OCI-LY3 (cell line): ENCODE measurements around the gene TRIM16.
"Not testable (repeated sequence)": the region's sequence is repeated elsewhere in the genome, so short reads cannot be mapped to it uniquely, and the experiment has no call there.

Source experiments
- H2AFZ ChIP-seq: fragments of 200-600, 300-600 bp; shearing (Covaris generic); 2 replicates; pipeline ENCODE4 v1.6.0; 2014; ENCODE audit warnings: antibody characterized with exemption, low read depth, low read length
- H3K27ac ChIP-seq: fragments of 200-600, 300-600 bp; sonication (generic); 2 replicates; pipeline ENCODE4 v1.5.1; 2014; ENCODE audit warnings: mild to moderate bottlenecking, low read length, moderate library complexity, mixed read lengths
- H3K27me3 ChIP-seq: fragments of 200-600, 300-600 bp; sonication (generic); 2 replicates; pipeline ENCODE4 v1.6.1; 2014; ENCODE audit warnings: low read depth, low read length, mixed read lengths
- H3K36me3 ChIP-seq: fragments of 200-600, 300-600 bp; sonication (generic); replicated peaks from 2 replicates; pipeline ENCODE3; 2014; ENCODE audit warnings: low read depth, low read length, mixed read lengths
- H3K4me1 ChIP-seq: fragments of 300-600, 200-600 bp; sonication (generic); 2 replicates; pipeline ENCODE4 v1.6.1; 2014; ENCODE audit warnings: low read length, mixed read lengths
- H3K4me2 ChIP-seq: fragments of 200-600, 300-600 bp; sonication (generic); 2 replicates; pipeline ENCODE4 v1.6.1; 2014; ENCODE audit warnings: low read length, mixed read lengths
- H3K4me3 ChIP-seq: fragments of 300-600, 200-600 bp; sonication (generic); 2 replicates; pipeline ENCODE4 v1.5.1; 2014; ENCODE audit warnings: antibody characterized with exemption, mild to moderate bottlenecking, low read length, moderate library complexity
- H3K79me2 ChIP-seq: fragments of 300-600, 200-600 bp; shearing (Covaris generic); 2 replicates; pipeline ENCODE4 v1.6.1; 2014; ENCODE audit warnings: mild to moderate bottlenecking, low read length, mixed read lengths
- H3K9ac ChIP-seq: fragments of 300-600, 200-600 bp; shearing (Covaris generic); 2 replicates; pipeline ENCODE4 v1.6.0; 2014; ENCODE audit warnings: mild to moderate bottlenecking, low read length, moderate library complexity
- H3K9me3 ChIP-seq: fragments of 200-600, 300-600 bp; shearing (Covaris generic); 2 replicates; pipeline ENCODE4 v1.6.1; 2014; ENCODE audit warnings: low read length, mixed read lengths; ENCODE audit not compliant: insufficient read depth
- H4K20me1 ChIP-seq: fragments of 200-600, 300-600 bp; sonication (generic); 2 replicates; pipeline ENCODE4 v1.6.1; 2016; ENCODE audit warnings: low read length, mixed read lengths; ENCODE audit not compliant: insufficient read depth

The TRIM16 gene

DNA sequence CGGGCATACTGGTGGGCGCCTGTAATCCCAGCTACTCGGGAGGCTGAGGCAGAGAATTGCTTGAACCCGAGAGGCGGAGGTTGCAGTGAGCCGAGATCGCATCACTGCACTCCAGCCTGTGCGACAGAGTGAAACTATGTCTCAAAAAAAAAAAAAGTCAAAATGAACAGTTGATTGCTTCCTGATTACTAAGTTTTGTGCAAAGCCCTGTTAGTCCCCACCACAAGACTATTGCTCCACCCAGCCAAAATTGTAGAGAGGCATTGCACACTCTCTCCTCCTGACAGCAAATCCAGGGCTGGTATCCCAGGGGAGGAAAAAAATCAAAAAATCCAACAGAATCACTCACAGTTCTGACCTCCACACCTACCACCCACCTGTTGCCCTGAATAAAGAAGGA, 91.2 kb downstream of the TRIM16 start:
- not testable (repeated sequence) for H3K27me3 ChIP-seq, H3K27ac ChIP-seq, H3K79me2 ChIP-seq, H3K4me2 ChIP-seq, H3K36me3 ChIP-seq, H3K9ac ChIP-seq, H3K4me3 ChIP-seq, H4K20me1 ChIP-seq, H3K9me3 ChIP-seq, H2AFZ ChIP-seq, H3K4me1 ChIP-seq

DNA sequence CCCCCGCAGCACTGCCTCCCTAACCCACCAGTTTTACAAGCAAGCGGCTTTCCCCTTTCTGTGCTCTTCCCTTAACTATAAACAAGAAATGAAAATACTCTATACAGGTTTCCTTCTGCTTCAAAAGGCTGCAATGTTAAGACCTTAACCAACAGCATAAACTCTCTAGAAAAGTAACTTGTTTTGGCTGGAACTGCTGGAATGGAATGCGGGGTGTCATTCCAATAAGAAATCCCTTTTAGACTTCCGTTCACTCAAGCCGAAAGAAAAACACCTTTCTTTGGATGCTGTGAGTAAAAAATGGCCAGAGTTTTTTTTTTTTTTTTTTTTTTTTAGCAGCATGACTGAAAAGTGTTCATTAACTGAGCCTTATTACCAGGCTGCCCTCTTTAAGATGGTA, 92.1 kb downstream of the TRIM16 start:
- not testable (repeated sequence) for H3K9ac ChIP-seq, H4K20me1 ChIP-seq, H3K9me3 ChIP-seq, H3K4me1 ChIP-seq, H3K79me2 ChIP-seq, H3K27me3 ChIP-seq, H3K36me3 ChIP-seq, H2AFZ ChIP-seq, H3K4me2 ChIP-seq, H3K27ac ChIP-seq, H3K4me3 ChIP-seq

DNA sequence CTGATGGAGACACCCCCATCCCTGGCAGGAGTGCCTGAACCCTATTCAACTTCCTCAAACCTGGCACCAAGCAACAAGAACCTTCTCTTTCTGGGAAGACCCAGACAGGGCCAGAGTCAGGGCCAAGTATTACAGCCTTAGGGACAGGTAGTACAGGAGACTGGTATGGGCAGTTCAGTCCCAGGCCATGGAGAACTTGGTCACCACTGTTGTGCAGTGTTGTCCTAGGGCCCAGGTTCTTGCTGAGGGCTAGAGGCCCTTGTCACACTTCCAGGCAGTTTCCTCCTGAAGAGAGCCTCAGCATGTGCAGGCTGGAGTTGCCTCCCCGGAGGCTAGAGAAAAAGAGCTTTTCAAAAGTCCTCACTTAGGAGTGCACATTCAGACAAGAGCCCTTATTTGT, 93.3 kb downstream of the TRIM16 start:
- H2AFZ ChIP-seq, H3K27ac ChIP-seq, H3K27me3 ChIP-seq, H3K9me3 ChIP-seq, H3K79me2 ChIP-seq, H3K4me2 ChIP-seq, H3K4me3 ChIP-seq, H3K4me1 ChIP-seq, H3K9ac ChIP-seq, H3K36me3 ChIP-seq, H4K20me1 ChIP-seq: not testable (repeated sequence)

DNA sequence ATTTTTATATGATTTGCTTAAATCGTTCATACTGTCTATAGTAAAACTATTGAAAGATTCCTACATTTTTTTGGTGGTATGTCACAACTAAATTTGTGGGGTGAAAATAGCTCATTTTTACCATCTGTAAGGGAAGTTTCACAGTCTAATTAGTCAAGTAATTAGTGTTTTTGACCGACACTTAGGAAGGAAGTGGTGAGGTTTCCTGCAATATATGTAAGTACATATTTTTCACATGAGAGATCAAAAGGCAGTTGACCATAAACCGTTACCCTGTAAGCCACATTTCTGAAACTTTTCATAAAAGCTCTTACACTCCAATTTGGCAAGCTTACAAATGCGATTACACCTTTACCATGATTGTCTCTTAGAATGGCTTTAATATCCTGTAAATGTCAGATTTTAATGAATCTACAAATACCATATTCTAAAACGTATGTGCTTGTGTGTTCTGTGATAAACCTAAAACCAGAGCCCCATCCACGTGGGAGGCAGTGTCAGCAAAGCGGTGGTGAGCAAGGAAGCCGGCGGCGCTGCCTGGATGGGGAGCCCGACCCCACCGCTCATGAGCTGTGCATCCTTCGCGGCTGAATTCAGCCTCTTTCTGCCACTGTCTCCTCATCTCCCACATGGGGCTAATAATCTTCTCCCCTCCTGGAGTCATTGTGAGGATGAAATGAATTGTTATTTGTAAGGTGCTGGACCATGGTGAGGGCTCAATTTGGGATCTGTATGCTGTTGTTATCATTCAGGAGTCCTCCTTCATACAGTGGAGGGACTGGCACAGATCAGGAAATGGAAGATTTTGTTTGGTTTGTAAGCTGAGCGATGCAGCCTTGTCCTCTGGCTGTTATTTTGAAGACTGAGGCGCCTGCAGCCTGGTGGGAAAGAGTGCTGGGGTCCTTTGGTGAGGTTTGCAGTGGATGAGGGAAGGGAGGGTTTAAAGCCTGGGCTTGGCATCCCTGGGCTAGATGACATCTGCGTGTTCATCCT, 94.3 kb downstream of the TRIM16 start:
- not testable (repeated sequence) for H3K4me2 ChIP-seq, H3K27ac ChIP-seq, H3K9me3 ChIP-seq, H3K4me3 ChIP-seq, H3K4me1 ChIP-seq, H3K9ac ChIP-seq, H3K36me3 ChIP-seq, H4K20me1 ChIP-seq, H3K79me2 ChIP-seq, H2AFZ ChIP-seq, H3K27me3 ChIP-seq

- not testable (repeated sequence) for H3K4me2 ChIP-seq, H3K36me3 ChIP-seq, H3K9ac ChIP-seq, H3K27ac ChIP-seq, H2AFZ ChIP-seq, H3K9me3 ChIP-seq, H3K27me3 ChIP-seq, H4K20me1 ChIP-seq, H3K4me1 ChIP-seq, H3K79me2 ChIP-seq, H3K4me3 ChIP-seq
These were observed 96.1 kb downstream of the TRIM16 start for GRCh38 chr17:15588017-15588416.

- H2AFZ ChIP-seq = not testable (repeated sequence)
These were observed 100.8 kb downstream of the TRIM16 start for GRCh38 chr17:15583313-15583712.

GRCh38 chr17:15581462-15581861, 102.6 kb downstream of the TRIM16 start:
- not testable (repeated sequence) for H3K4me2 ChIP-seq, H3K27me3 ChIP-seq, H3K36me3 ChIP-seq, H3K27ac ChIP-seq, H2AFZ ChIP-seq, H3K4me3 ChIP-seq, H3K9me3 ChIP-seq, H3K79me2 ChIP-seq, H3K4me1 ChIP-seq, H3K9ac ChIP-seq, H4K20me1 ChIP-seq

More at GRCh38 chr17:15583313-15583712, 100.8 kb downstream of the TRIM16 start:
- H4K20me1 ChIP-seq, H3K36me3 ChIP-seq, H3K9me3 ChIP-seq, H3K27me3 ChIP-seq, H3K9ac ChIP-seq, H3K79me2 ChIP-seq, H3K4me3 ChIP-seq, H3K27ac ChIP-seq, H3K4me1 ChIP-seq, H3K4me2 ChIP-seq: not testable (repeated sequence)
